Loucy (cell line): ENCODE measurements around the gene PPP1R37.

Experiments used
- H2AFZ ChIP-seq: fragments of 200-600 bp; sonication (generic); 2 replicates; pipeline ENCODE4 v1.6.0; 2016; ENCODE audit warnings: antibody characterized with exemption, mild to moderate bottlenecking, low read length, moderate library complexity
- H3F3A ChIP-seq: fragments of 200-600 bp; 2 replicates; pipeline ENCODE4 v1.6.0; 2016; ENCODE audit warnings: antibody characterized with exemption, low read depth, mild to moderate bottlenecking
- H3K27me3 ChIP-seq: fragments of 200-600 bp; sonication (generic); 2 replicates; pipeline ENCODE4 v1.6.1; 2014; ENCODE audit warnings: low read length, mild to moderate bottlenecking; ENCODE audit not compliant: insufficient read depth, poor library complexity, severe bottlenecking
- H3K36me3 ChIP-seq: fragments of 200-600 bp; sonication (generic); 2 replicates; pipeline ENCODE4 v1.6.1; 2016; ENCODE audit warnings: low read length; ENCODE audit not compliant: insufficient read depth
- H3K4me1 ChIP-seq: fragments of 200-600 bp; sonication (generic); 2 replicates; pipeline ENCODE4 v1.5.1; 2014; ENCODE audit warnings: low read length, mild to moderate bottlenecking; ENCODE audit not compliant: insufficient read depth, poor library complexity, severe bottlenecking
- H3K4me2 ChIP-seq: fragments of 200-600 bp; sonication (generic); 2 replicates; pipeline ENCODE4 v1.6.0; 2014; ENCODE audit warnings: antibody characterized with exemption, low read length, low read depth, mild to moderate bottlenecking; ENCODE audit not compliant: poor library complexity, severe bottlenecking
- H3K4me3 ChIP-seq: fragments of 200-600 bp; sonication (generic); 2 replicates; pipeline ENCODE4 v1.5.1; 2014; ENCODE audit warnings: low read length, mild to moderate bottlenecking, mixed read lengths; ENCODE audit not compliant: poor library complexity, severe bottlenecking
- H3K79me2 ChIP-seq: fragments of 200-600 bp; sonication (generic); 2 replicates; pipeline ENCODE4 v1.6.1; 2014; ENCODE audit warnings: low read length; ENCODE audit not compliant: insufficient read depth
- H3K9ac ChIP-seq: fragments of 200-600 bp; sonication (generic); 2 replicates; pipeline ENCODE4 v1.6.0; 2014; ENCODE audit warnings: mild to moderate bottlenecking, low read depth, low read length, moderate library complexity; ENCODE audit not compliant: poor library complexity, severe bottlenecking
- H3K9me2 ChIP-seq: fragments of 200-600 bp; sonication (generic); replicated peaks from 2 replicates; pipeline ENCODE4 v1.6.1; 2016; ENCODE audit warnings: low read depth, low read length, mixed read lengths
- H3K9me3 ChIP-seq: fragments of 200-600 bp; sonication (generic); 2 replicates; pipeline ENCODE4 v1.6.1; 2014; ENCODE audit warnings: mild to moderate bottlenecking, antibody characterized with exemption, low read length, low read depth; ENCODE audit not compliant: insufficient read depth
- H4K20me1 ChIP-seq: fragments of 200-600 bp; sonication (generic); 2 replicates; pipeline ENCODE4 v1.6.0; 2014; ENCODE audit warnings: antibody characterized with exemption, low read length, mild to moderate bottlenecking; ENCODE audit not compliant: insufficient read depth, poor library complexity, severe bottlenecking
- EZH2phosphoT487 ChIP-seq: fragments of 200-600 bp; IDR thresholded peaks from 2 replicates; pipeline ENCODE4 v1.6.1; 2018; ENCODE audit warnings: antibody characterized with exemption, mild to moderate bottlenecking, moderate library complexity, borderline replicate concordance
- TF ChIP-seq, protein P1 (sequence below): fragments of 200-600 bp; sonication (generic); conservative IDR thresholded peaks from 2 replicates; pipeline ENCODE4 v1.5.1; 2014; ENCODE audit warnings: mild to moderate bottlenecking, antibody characterized with exemption, low read length

Gene PPP1R37

DNA sequence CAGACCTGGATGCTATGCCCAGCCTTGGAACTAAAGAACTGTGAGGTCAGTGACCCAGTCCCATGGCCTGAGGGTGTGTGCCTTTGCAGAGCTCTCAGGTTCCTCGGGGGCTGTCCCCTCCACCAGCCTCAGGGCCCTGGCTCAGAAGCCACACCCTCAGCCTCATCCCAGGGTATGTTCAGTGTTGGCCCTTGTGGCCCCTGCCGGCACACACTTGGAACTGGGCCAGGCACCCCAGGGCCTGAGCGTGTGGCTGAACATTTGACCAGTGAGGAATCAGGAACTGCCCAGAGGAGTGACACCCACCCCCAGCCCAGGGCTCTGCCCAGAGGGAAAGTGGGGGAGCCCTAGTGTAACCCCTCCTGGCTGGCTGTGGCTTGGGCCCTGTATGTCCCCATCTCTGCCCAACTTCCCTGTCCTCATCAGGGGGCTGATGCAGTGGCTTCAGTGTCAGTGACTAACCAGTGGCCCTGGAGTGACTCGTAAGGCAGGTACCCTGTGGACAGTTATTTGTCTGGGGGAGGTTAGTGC lies 57.8 kb downstream of the PPP1R37 start:
- H3K4me2 ChIP-seq = no peak overlapping the region
- no peaks in the 10 kb centered on the region for H4K20me1 ChIP-seq
- no peaks in the 10 kb centered on the region for H3K27me3 ChIP-seq

DNA sequence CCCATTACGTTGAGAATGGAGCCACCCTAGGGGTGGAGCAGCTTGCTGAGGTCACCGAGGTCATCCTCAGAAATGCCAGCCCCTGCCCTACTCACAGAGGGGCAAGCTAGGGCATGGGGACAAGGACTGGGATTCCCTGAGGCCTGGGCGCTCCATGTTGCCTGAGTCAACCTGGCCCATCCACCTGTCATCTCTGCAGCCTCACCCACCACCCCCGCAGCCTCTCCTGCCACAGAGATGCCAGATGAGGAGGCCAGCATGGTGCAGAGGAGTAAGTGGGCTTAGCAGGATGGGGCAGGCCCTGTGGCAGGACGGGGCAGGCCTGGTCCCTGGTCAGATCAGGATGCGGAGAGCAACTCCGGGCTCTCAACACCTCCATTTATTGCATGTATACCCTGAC lies 58.3 kb downstream of the PPP1R37 start:
- Histone ChIP-seq H3K4me2 (no peak overlapping the region), H4K20me1 (no peaks in the 10 kb centered on the region), H3K36me3 (no peaks in the 10 kb centered on the region; the same call in 1 of the 2 replicates), H3K4me1 (no peaks in the 10 kb centered on the region), H3K4me3 (no peak overlapping the region), H3F3A (no peaks in the 10 kb centered on the region), H2AFZ (no peak overlapping the region), H3K9me3 (no peaks in the 10 kb centered on the region), H3K79me2 (no peaks in the 10 kb centered on the region), H3K9me2 (no peaks in the 10 kb centered on the region), H3K27me3 (no peaks in the 10 kb centered on the region), H3K9ac (no peak overlapping the region)
- no peak for TF ChIP-seq EZH2phosphoT487

More for the DNA sequence above, 57.8 kb downstream of the PPP1R37 start:
- Histone ChIP-seq H3K4me3 (no peak overlapping the region), H3K36me3 (no peaks in the 10 kb centered on the region; the same call in 1 of the 2 replicates), H3K4me1 (no peaks in the 10 kb centered on the region), H3K9ac (no peak overlapping the region), H3F3A (no peaks in the 10 kb centered on the region), H3K9me2 (no peaks in the 10 kb centered on the region), H3K79me2 (no peaks in the 10 kb centered on the region), H2AFZ (no peak overlapping the region), H3K9me3 (no peaks in the 10 kb centered on the region)
- no peak for TF ChIP-seq EZH2phosphoT487
- TF ChIP-seq, protein P1, sequence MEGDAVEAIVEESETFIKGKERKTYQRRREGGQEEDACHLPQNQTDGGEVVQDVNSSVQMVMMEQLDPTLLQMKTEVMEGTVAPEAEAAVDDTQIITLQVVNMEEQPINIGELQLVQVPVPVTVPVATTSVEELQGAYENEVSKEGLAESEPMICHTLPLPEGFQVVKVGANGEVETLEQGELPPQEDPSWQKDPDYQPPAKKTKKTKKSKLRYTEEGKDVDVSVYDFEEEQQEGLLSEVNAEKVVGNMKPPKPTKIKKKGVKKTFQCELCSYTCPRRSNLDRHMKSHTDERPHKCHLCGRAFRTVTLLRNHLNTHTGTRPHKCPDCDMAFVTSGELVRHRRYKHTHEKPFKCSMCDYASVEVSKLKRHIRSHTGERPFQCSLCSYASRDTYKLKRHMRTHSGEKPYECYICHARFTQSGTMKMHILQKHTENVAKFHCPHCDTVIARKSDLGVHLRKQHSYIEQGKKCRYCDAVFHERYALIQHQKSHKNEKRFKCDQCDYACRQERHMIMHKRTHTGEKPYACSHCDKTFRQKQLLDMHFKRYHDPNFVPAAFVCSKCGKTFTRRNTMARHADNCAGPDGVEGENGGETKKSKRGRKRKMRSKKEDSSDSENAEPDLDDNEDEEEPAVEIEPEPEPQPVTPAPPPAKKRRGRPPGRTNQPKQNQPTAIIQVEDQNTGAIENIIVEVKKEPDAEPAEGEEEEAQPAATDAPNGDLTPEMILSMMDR = no peak

DNA sequence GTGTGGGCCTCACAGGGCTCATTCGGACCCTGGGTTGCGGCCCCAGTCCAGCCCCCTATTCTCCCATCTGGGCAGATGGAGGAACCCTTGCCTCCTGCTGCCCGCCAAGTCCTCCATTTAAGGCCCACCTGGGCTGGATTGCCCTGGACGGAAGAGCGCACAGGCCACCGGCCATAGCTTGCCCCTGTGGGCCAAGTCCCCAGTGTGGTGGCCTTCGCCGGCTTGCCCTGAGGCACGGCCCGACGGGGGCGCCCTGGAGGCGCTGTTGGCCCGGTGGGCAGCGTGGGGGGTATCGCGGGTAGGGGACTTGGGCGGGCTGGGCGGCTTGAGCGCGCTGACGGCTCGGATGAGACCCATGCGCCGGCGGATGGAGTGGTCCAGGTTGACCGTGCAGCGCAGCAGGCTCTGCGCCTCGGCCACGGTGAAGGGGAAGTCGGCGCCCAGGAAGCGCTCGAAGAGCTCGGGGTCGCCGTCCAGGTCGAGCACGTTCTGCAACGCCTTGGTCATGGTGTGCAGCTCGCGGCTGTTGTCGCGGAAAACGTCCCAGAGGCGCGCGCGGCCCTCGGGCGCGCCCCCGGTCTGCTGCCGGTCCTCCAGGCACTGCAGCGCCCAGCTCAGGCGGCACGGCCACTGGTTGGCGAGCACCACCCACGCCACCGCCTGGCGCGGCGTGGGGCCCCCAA lies 59.0 kb downstream of the PPP1R37 start:
- Histone ChIP-seq H3K27me3 (no peaks in the 10 kb centered on the region), H3K4me1 (no peaks in the 10 kb centered on the region), H3K4me2 (no peak overlapping the region), H3F3A (no peaks in the 10 kb centered on the region), H3K79me2 (no peaks in the 10 kb centered on the region), H3K9ac (no peak overlapping the region), H3K9me2 (no peaks in the 10 kb centered on the region), H3K36me3 (no peaks in the 10 kb centered on the region), H3K9me3 (no peaks in the 10 kb centered on the region), H3K4me3 (no peak overlapping the region), H2AFZ (no peak overlapping the region), H4K20me1 (no peaks in the 10 kb centered on the region)
- TF ChIP-seq, protein P1 = no peak
- TF ChIP-seq EZH2phosphoT487 = no peak
